ENCODE results near the gene PRR3.

DNA sequence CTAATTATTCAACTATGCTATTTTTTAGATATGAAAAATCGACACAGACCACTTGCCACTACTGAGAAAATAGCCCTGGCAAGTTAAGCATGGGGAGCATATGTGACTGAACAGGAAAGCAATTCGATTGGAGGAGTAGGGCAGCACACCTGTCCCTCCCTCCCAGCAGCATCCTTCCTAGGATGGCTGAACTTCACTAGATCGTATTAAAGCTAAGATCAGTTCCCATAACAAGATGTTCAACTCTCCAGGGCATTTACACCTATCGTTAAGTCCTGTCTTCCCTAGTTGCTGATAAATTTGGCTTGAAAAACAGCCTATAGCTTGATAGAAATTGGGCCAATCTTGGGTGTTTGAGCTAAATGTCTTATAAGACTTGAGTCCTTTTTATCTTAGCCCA is 53.0 kb downstream of the PRR3 start:
- TF ChIP-seq CTCF (IDR thresholded peaks at IDR 0.05) (no peak), POLR2A (IDR thresholded peaks at IDR 0.05) (no peak)

All from body of pancreas (tissue), 4 donors.